ENCODE data around the gene SF3A2.

Gene SF3A2

DNA sequence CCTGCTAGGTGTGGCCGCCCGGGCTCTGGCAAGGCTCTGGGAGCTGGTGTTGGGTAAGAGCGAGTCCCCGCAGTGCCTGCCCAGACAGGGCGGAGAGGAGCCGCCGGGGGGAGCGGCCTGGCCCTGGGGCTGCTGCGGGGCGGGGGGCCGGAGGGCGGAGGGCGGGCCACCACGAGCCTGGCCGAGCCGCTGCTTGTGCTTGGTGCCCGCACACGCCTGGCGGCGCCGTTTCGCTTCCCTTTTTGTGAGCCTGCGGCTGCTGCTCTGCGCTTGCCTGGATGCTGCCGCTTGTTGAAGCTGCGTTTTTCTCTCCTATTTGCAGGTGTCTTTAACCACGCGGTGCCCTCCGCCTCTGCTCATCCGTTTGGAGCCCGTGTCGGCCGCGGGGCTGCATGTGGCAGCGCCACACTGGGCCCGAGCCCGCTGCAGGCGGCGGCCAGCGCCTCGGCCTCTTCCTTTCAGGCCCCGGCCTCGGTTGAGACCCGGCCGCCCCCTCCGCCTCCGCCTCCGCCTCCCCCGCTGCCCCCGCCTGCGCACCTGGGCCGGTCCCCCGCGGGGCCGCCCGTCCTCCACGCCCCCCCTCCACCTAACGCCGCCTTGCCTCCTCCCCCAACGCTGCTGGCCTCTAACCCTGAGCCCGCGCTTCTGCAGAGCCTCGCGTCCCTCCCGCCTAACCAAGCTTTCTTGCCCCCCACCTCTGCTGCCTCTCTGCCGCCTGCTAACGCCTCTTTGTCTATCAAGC is 9.0 kb upstream of the SF3A2 start:
- DNase-seq: no peak

DNA sequence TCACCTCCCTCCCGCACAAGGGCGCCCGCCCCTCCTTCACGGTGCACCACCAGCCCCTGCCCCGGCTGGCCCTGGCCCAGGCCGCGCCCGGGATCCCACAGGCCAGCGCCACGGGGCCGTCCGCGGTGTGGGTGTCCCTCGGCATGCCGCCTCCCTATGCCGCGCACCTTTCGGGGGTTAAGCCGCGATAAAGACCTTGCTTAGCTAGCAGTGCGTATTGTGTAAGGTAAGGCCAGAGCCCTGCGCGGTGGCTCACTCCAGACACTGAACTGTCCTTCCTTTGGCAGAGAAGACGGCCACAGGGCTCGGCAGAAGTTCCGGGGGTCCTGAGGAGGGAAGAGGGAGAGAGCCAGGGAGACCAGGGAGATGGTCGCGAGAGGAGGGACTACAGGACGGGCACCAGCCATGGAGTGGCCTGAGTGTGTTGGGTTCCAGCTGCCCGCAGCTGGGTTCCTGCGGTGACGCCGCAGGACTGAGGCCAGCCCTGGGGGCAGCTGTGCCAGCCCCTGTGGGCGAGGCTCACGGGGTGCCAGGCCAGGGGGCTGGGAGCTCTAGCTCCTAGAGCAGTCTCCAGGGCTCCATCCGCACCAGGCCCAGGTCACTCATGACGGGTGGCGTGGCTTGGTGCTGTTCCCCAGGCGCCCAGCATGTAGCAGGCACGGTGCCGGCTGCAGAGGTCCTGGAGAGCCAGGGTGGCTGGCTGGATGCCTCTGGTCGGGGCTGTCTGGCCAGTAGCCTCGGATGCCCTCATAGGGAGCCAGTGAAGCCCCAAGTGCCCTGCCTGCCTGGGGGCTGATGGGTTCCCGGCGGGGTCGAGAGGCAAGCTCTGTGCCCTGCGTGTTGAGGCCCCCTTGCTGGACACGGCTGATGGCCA is 8.2 kb upstream of the SF3A2 start:
- no peak for DNase-seq

DNA sequence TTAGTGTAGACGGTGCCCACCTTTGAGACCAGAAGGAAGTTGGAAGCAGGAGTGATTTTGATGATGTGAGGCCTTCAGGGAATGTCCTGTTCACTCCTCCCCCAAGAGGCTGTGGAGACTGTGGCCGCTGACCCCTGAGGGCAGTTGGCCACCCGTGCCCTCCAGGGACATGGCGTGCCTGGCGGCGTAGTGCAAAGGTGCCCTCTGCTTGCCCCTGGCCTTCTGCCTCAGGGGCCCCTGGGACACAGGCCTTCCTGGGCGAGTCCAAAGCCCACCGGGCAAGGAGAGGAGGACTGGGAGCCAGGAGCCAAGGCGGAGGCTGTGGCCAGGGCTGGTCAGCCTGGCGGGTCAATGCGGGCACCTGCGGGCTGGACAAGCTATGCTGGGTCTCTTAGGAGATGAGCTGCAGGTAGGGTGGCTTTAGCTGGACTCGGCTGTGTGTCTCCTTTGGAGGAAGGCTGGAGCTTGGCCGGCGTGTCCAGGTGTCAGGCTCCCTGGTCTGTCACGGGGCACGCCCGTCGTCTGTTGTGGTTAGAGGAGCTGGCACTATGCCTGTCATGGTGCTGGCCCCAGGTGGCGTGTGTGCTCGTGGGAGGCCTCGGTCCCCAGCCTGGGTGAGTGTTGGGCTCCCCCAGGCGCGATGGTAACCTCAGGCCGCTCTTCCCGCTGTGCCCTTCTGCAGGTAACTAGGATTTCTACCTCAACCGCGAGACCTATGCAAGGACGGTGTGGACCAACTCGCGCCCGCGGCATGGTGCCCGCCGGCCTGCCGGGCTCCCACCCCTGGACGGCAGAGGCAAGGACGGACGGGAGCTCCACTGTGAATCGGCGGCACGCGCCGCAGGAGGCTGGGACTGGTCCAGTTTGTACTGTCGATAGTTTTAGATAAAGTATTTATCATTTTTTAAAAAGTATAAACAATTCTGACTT is 7.3 kb upstream of the SF3A2 start:
- DNase-seq: no peak

DNA sequence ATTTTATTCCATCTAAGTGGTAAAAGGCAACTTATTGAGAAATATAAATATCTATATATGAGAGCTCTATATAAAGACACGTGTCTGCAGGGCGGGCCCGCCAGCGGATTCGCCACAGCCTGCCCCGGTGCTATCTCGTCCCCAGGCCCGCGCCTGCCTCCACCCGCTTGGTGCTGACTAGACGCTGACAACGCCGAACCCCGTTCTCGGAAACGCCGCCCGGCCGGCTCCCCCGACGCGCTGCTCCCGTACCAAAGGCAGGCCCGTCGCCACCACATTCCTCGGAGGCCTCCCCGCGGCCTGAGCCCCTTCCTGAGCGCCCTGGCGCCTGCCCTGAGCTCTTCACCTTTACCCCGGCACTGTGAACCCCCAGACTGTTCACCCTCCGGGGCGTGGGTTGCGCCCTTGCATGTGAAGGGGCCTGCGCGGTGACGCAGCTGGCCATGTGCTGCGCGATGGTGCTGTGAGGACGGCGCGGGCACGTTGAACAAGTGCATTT is 6.5 kb upstream of the SF3A2 start:
- DNase-seq: no peak

DNA sequence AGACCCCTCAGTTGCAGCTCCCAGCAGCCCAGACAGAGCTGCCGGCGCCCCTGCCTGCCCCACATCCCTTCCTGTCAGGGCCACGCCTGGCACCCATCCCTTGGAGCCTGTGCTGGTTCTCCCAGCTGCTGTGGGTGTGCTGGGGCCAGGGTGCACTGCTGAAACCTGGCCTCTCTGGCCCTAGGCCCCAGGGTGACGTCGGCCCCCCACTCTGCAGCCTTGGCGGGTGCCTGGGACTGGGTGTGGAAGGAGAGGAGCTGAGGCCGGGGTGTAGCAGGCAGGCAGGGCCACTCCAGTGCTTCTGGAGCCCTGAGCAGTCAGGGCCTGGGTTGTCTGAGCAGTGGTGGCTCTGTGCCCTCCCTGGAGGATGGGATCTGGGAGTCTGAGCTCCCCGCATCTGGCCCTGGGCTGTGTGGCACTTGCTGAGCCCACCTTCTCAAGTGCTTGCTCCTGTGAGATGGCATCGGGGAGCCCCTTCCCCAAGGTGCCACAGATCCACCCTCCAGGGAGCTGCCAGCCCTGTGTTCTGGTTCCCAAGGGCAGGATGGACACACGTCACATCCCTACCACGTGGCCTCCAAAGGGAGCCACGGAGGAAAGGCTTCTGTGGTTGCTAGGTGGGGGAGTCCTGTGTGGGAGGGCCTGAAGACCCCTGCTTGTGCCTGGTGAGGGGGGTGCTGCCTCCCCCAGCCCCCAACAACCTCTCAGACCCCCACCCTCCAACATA is 5.7 kb upstream of the SF3A2 start:
- no peak for DNase-seq

DNA sequence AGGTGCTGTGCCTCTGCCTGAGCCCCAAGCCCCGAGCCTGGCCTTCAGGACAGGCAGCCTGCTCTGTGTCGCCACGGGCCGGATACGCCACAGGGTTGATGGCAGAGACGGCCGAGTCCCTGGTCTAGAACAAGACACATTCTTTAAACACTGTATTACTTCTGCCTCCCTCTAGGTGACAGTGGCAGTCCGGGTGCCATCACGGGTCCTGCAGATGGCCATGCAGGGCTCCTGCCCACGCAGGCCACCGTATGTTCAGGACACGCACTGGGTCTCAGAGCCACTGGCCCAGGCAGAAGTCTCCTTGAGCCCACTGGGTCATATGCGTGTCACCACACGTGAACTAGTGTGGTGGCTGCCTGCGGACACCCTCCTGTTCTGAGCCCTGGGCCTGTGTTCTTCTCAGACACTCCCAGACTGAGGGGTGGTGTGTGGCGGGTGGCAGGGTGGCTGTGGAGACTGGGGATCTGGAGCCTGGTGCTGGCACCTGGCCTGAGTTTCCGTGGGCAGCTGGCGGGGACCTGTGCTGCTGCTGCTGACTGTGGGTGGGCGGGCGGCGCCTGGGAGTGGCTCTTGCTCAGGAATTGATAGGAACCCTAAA is 4.9 kb upstream of the SF3A2 start:
- DNase-seq: no peak

DNA sequence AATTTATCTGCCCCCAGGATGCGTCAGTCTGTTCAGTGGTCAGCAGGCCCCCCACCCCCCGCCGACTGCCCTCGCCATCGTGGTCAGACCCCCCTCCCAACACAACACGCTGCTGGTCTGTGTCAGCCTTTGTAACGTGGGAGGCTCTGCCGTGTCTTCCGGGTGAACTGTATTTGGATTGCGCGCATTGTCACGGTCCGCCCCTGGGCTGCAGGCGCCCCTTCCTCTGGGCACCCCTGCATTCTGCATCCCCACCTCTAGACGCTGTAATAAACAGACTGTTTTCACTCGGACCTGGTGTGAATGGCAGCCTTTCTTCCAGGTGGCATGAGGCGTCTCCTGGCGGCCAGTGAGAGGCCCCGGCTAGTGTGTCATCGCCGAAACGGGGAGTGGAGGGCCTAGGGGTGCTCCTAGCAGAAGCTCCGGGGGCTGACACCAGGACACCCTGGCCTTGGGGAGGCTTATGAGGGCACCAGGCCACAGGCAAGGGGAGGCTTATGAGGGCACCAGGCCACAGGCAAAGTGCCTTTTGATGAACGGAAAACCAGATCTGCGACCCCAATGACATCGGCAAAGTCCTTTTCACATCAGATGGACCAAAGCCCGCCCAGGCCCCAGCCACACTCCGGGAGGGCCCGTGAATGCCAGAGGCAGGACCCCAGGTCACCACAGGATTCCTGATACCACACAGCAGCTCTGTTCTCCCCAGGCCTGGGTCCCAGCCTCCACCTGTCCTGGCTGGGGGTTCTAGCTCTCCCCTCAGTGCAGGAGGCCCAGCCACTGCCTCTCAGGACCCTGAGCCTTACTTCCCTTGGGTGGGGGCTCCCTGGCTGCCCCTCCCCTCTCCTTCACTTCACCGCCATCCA is 4.1 kb upstream of the SF3A2 start:
- no peak for DNase-seq

DNA sequence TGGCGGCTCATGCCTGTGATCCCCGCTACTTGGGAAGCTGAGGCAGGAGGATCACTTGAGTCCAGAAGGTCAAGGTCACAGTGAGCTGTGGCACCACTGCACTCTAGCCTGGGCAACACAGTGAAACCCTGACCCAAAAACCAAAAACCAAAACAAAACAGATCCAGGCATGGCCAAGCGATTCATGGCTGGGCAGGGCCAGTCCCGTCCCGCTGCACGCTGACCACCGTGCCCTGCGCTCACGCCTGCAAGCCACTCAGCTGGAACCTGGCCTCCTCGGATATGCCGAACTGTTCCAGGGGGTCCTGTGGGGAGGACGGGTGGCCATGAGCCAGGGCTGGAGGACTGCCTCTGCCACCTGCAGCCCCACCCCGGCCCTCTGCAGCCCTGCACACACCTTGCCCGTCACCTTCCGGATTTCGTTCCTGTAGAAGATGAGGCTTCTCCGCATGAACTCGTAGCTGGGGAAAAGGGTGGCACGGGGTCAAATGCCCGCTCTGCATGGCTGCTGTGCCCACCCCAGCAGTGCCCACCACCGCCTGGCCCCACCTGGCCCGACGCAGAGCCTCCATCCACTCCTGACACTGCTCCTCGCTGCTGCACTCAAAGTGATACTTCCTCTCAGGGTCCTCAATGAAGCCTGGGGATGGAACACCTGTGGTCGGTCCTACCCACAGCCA is 2.9 kb upstream of the SF3A2 start:
- no peak for DNase-seq

DNA sequence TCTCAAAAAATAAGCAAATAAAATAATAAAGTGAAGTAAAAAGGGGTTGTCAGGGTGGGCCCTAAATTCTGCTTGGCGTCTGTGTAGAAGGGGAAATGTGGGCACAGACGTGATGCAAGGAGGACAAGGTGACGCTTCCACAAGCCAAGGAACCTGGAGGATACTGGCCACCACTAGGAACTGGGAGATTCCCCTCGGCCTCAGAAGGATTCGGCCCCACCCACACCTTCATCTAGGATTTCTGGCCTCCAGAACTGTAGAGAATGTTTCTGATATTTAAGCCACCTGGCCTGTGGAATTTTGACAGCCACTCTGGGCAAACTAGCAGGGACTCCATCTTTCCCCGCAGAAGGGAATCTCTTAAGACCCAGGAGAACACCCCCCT is 1.6 kb upstream of the SF3A2 start:
- no peak for DNase-seq

DNA sequence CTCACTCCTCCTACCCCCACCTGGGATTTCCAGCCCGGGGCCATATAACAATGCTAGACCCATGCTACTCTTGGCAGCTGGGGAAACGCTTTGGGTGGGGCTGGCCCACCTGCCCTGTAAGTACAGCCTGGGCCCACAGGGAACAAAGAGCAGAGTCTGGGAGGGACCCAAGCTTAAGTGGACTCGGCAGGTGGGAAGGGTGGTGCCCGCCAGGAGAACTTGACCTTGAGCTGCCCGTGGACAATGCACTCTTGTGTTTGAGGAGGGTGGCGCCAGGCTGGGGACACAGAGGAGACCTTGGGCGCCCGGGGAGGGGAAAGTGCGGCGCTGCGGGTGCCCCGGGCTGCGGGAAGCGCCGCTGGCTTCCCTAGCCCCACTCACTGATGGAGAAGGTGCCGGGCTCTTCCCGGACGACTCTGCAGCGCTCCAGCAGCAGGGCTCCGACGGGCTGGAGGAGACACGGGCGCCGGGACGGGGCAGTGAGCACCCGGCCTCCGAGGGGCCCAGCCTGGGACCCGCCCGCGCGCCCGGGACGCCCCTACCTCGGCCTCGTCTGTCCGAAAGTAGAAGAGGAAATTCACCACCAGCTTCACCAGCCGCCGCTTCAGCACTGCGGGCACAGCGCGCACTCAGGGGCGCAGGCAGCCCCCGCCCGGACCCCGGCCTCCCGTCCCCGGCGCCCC is 1.1 kb upstream of the SF3A2 start:
- DNase-seq: no peak

DNA sequence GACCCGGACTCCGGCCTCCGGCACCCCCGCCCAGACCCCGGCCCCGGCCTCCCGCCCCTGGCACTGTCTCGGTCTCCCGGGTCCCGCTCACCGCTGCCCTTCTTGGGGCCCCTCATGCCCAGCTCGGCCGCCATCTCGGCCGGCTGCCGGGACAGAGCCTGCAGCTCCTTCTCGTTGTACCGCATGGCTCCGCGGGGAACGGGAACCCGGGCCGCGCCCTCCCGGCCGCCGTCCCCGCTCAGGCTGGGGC is 635 bp upstream of the SF3A2 start:
- DNase-seq: no peak

DNA sequence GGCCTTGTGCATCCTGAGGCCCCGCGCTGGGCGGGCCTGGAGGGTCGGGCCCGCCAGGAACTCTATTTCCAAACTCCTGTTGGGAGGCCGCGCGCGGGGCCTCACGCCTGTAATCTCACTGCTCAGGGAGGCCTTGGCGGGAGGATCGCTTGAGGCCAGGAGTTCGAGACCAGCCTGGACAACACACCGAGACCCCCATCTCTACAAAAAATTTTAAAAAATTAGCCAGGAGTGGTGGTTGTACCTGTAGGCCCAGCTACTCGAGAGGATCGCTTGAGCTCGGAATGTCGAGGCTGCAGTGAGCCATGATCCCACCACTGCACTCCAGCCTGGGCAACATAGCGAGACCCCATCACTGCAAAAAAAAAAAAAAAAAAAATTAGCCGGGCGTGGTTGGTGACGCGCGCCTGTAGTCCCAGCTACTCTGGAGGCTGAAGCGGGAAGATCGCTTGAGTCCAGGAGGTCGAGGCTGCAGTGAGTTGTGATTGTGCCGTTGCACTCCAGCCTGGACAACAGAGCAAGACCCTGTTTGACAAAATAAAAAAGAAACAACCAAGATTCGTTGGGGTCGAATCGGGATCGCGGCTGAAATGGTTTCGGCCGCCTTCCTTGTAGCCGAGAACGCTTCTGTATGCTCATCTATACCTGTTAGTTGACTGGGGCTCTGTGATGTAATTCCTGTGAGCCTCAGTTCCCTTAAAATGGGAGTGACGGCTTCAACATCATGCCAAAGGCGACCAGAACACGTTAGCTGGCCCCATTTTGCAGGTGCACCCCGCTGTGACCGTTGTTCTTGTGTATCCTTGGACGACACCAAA is 636 bp downstream of the SF3A2 start:
- no peak for DNase-seq

DNA sequence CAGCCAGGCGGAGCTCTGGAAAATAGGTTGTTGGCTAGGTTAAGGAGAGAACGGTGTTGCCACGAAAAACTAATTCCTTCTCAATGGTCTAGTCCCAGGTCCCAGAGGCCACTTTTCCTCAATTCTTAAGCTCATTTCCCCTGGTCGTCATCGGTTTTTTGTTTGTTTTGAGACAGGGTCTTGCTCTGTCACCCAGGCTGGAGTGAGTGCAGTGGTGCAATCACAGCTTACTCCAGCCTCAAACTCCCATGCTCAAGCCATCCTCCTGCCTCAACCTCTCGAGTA is 1.2 kb downstream of the SF3A2 start:
- no peak for DNase-seq

DNA sequence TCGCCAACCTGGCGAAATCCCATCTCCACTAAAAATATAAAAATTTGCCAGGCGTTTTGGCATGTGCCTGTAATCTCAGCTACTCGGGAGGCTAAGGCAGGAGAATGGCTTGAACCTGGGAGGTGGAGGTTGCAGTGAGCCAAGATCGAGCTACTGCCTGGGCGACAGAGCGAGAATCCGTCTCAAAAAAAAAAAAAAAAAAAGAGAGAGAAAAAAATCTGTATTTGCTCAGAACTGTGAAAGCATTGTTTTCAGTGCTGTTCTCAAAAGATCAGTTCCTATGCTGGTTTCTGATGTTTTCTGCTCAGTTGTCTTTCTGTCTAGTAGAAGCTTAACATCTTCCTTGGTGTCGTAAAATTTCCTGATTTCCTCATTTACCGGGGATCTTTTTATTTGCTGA is 2.5 kb downstream of the SF3A2 start:
- DNase-seq: no peak

DNA sequence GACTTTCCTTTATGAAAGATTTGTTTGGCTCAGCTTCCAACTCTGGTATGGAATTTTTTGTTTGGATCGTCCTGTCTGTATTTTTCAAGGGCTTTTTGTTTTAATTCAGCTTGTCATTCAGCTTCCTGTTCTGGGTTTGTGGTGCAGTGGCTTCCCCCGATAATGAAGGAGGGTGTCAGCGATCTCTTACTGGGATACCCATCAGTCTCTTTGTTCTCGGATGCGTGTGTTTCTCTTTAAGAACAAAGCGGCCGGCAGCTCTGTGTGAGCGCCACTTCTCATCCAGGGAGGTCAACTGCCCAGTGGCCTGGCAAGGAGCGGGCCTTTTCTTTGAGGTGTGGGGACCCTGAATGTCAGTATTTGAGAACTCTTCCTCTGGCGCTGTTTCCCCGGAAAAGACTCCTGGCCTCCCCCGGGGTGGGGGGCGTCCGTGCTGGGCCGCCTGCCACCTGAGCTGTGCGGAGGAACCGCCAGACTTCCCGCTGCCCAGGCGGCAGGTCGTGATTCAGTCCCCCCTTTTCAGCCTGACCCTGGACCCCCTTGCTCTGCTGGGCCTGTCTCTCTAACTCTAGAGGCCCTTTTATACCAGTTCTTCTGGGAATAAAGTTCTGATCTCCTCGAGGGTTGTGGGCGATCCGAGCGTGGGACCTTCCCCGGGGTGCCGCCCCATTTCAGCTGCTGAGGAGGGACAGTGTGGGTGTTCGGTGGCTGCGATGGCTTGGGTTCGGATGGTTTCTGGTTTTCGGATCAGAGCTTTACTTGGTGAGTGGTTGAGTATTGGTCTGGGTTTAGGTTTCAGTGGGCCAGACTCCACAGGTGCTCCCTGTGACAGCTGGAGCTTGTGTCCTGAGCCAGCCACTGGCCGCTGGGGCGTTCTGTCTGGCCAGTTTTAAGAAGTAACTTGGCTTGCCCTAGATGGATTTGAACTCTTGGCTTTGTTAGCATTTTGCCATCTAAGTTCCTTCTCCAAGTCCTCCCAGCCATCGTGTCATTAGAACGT is 3.4 kb downstream of the SF3A2 start:
- DNase-seq: no peak

DNA sequence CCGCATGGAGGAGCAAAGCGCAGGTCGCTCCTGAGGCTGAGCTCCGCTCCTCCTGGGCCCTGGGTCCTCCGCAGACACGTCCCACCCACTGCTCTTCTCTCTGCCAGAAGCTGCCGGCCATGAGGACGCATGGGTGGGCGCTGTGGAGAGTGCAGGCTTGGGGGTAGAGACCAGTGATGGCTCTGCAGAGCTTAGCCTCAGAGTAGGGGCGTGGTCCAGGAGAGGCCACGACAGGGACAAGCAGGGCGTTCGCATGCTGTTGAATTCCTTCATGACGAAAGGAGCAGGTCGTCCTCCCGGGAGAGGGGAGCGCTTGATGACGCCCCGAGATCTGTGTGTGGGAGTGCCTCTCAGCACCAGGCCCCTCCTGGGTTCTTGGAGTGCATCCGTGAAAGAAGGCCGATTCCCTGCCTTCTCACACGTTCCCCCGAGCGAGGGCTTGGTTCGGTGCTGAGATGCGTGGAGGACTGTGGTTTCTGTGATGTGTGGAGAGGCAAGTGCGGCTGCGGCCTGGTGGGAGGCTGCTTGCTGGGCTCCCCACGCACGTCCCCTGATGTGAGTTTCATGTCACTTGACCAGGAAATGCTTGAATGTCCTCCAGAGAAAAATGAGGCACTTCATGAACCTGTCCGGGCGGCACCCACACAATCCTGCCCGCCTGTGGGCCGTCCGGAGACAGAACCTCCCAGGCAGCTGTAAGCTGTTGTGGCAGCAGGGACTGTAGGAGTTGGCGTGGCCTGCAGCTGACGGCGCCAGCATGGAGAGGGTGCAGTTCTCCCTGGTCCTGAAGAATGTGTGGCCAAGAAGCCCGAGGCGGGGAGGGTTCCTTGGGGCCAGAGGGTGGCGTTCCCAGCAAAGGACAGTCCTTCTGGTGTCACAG is 4.5 kb downstream of the SF3A2 start:
- no peak for DNase-seq

DNA sequence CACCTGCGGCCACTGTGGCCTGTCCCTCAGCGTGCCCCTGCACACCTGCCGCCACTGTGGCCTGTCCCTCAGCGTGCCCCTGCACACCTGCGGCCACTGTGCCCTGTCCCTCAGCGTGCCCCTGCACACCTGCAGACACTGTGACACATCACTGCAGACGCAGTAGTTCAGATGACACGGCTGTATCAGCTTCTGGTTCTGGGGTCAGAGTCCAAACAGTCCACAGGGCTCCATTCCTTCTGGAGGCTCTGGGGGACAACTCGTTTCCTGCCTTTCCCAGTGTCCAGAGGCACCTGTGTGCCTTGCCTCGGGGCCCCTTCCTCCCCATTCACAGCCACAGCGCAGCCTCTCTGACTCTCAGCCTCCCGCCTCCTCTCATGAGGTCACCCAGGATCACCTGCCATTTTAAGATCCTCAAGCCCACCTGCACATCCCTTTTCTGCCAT is 5.5 kb downstream of the SF3A2 start:
- no peak for DNase-seq

Data from stimulated activated CD4-positive, alpha-beta T cell treated with anti-CD3 and anti-CD28 coated beads, Interleukin-12 subunit alpha, Interleukin-12 subunit beta, amount 100 ng/mL, for 4 hours (primary cell).